IPS DF 4.7 (cell line): Measurements from ENCODE around the gene COL5A2.

ENCODE experiments used
- DNase-seq: peaks from one replicate; pipeline ENCODE4 v3.0.0-alpha.2; 2013; ENCODE audit warnings: low spot score; ENCODE audit errors: extremely low read depth

The COL5A2 gene

DNA sequence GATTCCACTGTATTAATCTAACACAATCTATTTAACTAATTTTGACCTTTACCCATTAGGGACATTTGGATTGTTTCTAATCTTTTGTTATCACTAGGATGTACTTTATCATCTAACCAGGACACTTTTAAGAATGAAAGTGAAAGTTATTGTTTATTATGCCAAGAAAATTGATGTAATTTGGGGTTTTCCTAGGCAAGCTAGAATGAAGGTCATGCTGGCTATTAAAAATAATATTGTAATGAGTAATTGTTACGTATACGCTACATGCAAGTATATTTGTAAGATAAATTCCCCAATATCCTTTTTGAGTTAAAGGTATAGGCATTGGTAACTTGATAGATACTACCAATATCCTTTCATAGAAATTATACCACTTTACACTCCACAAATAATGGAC, 74.6 kb downstream of the COL5A2 start:
- no peak for DNase-seq

DNA sequence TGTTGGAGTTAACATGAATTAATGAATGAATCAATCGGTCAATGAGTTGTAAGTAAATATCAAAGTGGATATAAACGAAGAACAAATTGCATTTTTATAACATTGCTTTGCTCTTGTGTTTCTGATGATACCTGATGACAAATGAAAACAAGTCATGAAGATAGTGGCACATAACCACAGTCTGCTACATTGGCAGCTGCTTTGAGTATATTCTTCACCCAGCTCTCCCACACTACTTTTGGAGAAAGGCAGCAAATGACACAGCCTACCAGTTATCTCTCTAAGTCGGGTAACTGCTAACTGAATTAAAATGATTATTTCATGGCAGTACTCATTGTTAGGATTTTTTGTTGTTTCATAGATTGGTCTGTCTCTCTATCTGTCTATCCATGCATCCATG, 76.8 kb downstream of the COL5A2 start:
- DNase-seq = no peak

DNA sequence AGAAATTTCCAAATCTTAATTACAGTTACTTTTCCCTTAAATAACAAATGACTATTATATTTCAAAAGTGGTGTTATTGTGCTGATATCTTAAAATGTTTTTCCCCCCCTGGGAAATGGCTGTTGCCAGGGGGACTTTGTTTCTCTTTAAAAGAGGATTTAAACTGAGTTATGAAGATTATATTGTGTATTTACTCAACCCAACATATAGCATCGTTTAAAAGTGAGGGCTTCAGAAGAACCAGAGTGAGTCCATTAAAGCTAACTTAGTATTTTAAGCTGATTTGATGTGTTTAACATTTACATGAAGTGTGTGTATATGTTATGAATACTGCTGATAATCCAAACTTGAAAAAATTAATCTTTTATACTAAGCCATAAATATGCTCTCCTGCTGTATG, 81.6 kb downstream of the COL5A2 start:
- no peak for DNase-seq

DNA sequence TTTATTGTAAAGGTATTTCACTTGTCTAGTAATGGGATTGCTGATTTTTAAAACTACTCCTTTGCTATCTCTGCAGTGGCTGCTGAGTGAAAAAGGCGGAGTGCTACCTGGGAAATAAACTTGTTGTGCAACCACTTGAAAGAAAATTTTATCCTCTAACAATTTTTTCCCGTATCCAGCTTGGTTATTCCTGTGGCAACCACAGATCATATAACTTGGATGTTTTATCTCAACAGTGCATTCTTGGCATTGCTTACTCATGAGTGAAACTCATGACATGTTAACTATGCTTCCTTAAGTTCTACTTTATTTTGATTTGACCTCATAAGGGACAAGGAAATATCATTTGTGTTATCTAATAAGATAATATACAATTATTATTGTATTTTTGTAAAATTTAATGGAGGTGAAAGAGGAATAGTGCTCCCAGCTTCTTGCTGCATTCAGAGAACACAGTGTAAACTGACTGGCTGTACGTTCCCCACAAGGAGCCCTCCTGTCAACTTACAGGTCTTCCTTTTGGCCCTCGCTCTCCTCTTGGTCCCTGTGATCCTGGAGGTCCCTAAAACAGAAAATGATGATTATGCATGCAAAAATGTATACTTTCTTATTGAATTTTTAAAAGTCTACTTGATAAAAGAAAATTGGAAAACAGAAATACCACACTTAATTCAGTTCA, 82.7 kb downstream of the COL5A2 start:
- DNase-seq = no peak

DNA sequence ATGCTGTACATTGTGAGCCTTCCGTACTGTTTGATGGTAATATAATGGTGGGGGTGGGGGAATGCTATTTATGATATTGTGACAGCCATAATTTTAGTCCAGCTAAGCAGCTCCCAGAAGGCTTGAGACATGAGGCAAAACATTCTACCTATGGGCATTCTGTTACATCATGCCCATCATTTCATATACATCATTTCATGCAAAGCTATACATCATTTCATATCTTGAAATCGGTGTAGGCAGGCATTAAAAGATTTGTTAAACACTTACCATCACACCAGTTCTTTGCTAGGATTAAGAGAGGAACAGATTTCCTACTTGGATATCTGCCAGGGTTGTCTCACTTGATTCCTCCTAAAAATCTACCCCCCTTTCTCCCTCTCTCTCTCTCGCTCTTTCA, 84.5 kb downstream of the COL5A2 start:
- DNase-seq = no peak

DNA sequence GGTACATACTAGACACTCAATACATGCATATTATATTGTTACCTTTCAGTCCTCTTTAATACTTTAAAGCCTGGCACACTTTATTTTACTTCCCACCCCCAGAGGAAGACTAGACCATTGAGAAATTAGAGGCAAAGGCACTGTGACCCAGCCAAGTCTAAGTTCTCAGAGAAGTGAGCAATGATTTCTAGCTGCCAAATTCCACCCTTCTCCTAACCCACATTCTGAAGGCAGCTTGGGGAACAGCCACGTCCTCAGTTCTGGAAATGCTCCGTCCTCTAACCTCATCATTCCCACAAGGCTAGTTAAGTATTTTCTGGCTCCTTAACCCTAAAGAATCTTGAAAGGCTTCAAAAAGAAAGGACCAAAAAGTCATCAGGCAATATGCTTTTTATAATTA, 86.6 kb downstream of the COL5A2 start:
- no peak for DNase-seq

DNA sequence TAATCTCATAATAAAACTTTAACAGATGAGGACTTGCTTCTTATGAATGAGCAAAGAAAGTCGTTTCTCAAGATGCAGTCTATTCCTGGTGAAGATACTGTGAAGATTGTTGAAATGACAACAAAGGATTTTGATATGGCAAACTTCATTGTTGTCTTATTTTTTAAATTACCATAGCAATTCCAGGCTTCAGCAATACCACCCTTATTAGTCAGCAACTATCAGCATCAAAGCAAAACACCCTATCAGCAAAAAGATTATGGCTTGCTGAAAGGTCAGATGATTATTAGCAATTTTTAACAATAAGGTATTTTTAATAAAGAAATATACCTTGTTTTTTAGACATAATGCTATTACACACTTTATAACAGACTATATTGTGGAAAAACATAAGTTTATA, 88.3 kb downstream of the COL5A2 start:
- DNase-seq = no peak

DNA sequence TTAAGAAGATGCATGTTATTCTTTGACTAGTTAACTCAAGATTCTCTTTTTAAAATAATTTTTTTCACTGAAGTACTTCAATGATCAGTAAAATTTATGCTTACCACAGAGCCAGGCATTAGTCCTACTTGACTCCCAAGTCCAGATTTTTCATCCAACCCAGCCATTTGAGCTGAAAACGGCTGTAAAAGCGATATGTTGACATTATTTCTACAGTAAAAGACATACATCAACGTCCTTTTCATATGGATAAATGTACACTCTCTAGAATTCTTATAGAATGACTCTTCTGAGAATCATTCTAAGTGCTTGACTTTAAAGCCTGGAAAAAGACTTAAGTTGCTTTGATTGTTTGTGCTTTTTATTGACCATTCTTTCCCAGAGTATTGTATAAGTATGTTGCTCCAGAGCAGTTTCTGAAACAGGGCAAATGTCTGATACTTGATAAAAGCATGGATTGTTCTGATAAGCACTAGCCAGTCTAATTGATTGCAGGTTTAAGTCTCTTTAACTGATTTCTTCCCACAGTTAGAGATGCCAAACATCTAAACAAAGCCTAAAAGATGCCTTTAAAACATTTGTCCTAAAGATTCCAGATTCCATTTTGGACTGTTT, 90.9 kb downstream of the COL5A2 start:
- no peak for DNase-seq

DNA sequence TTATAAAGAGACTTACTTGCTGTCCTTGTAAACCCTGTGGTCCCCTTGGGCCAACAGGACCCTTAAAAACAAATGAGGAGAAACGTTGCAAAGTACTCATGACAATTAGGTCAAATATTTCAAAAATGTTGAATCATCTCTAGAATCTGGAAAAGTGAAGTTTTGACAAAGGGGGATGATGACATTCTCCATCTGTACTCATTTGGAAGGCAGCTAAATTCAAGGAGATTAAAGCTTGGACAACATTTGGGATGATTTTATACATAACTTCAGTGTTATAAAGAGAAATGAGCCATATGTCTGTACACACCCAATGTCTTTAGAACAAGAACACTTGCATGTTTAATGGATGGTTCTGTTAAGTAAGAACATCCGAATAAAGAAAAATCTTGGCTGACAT, 92.9 kb downstream of the COL5A2 start:
- no peak for DNase-seq

DNA sequence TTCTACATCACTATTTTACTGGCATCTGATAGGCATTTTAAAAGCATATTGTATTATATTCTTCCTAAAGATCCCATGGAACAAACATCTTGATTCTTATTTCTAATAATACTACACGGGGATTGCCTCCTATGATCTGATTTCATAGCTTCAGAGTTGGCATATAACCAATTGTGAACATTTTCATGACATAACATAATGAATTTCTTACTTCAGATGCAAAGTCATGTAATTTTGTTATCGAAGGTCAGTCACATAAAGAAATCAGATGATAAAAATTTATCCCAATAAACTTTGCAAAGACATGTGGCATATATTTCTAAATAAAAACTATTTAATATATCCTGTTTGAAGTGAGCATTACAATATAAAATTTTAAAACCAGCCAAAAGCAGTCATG, 93.3 kb downstream of the COL5A2 start:
- DNase-seq = no peak

DNA sequence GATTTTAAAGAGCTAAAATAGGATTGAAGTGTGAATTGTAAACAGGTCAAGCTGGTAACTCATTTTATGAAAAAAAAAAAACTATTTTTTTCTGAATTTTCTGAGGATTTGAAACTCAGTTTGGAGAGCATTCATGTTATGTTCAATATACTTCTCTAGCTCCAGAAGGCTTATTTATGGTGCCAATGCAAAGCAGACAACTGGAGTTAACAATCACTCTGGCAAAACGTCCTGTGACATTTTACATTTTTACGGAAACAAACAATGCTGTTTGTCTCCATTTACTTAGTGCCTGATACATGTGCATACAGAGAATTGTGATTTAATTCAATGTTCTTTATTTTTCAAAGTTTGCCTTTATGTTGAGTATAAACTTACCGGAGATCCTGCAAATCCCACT, 96.0 kb downstream of the COL5A2 start:
- no peak for DNase-seq

DNA sequence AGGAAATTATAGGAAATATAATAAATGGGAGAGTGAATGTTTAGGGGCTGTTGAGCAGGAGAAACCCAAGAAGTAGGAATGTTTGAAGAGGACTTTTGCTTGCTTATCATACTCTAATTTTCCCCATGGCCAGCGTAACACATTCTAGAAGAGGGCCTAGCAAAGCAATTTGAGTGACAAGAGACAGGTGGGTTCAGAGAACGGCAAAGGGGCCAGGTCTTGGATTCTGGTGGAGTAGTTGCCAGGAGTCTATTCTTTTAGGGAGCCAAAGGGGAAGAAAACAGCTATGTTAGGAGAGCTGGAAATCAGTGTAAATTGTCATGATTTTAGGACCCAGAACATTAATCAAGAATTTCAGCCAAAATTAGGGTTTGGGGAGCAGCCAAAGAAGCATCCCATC, 96.5 kb downstream of the COL5A2 start:
- DNase-seq = no peak

DNA sequence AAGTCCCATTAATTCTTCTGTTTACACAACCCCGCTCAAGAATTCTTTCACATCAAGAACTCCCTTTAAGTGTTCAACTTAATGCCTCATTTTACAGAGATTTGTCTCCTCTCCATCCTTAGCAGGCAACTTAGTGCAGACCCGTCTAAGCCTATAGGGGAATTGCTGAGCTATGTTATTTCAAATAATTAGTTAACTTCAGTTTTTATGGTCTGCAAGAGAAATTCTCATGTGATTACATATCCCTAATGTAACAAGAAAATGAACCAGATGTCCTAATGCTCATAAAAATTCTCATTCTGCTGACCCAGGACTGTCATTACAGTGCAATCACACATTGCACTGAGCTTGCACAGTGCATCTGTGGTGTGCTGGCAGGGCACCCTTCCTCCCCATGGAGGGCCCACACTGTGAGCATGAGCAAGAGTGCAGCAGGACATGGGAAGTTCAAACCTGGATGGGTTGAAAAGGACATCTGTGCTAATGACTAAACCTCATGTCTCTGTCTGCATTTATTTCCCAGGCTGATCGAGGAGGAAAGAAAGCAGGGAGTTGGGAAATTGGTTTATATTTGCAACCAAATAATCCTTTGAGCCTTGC, 97.1 kb downstream of the COL5A2 start:
- DNase-seq = no peak

DNA sequence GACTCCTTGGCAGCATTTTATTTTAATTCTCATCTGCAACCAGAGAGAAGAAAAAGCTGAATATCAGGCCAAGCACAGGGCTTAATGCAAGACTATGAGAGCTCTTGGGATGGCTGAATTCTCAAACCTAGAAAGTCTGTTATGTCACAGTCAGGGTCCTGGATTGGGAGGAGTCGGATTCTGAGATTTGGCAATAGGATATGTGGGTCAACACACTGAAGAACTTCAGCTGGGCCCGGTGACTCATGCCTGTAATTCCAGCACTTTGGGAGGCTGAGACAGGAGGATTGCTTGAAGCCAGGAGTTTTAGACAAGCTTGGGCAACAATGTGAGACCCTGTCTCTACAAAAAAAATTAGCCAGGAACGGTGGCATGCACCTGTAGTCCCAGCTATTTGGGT, 103.0 kb downstream of the COL5A2 start:
- no peak for DNase-seq

DNA sequence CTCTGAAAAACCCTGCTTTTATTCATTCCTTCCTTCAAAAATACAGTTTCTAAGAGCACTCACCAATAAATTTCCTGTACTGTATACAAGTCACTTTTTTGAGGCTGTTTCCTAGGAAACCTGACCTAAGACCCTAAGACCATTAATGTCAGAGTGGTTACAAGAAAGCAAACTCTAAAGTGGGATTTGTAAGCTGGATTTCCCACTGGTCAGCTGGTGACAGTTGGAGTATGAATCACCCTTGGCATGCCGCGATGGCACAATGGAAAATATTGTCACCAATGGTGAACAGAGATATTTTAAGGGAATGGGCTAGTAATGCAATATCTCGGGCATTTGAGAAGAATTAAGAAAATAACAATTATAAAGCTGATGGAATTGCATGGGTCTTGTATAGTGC, 103.4 kb downstream of the COL5A2 start:
- DNase-seq = no peak

DNA sequence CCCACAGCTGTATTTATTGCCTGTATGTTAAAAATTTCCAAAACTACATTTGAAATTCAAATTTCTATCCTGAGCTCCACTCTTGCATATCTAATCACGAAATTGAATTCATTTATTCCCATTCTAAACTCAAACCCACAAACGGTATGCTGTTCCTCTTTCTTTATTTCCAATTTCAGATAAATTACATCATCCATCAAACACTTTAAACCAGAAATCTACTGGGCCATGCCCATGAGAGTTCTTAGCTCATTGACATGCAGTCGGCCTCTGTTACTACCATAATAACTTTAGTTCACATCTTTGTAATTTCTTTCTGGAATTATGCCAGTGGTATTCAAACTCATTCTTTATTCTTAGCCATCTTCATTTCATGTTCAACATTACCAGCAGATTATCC, 105.1 kb downstream of the COL5A2 start:
- no peak for DNase-seq

DNA sequence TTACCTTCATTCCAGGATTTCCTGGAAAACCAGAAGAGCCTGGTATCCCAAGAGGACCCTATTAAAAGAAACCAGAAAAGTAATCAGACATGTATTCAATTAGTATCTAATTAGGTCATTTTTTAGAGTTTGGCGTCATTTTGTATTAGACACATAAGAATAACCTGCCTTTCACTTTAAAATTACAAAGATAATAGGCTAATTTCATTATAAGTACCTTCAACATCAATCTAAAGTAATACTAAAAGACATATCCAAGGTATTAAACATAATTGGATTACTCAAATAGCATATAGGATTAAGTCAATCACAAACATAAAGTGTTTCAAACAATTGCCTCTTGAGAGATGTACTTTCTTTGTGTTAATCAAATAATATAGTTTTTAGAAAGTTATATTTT, 107.5 kb downstream of the COL5A2 start:
- no peak for DNase-seq

DNA sequence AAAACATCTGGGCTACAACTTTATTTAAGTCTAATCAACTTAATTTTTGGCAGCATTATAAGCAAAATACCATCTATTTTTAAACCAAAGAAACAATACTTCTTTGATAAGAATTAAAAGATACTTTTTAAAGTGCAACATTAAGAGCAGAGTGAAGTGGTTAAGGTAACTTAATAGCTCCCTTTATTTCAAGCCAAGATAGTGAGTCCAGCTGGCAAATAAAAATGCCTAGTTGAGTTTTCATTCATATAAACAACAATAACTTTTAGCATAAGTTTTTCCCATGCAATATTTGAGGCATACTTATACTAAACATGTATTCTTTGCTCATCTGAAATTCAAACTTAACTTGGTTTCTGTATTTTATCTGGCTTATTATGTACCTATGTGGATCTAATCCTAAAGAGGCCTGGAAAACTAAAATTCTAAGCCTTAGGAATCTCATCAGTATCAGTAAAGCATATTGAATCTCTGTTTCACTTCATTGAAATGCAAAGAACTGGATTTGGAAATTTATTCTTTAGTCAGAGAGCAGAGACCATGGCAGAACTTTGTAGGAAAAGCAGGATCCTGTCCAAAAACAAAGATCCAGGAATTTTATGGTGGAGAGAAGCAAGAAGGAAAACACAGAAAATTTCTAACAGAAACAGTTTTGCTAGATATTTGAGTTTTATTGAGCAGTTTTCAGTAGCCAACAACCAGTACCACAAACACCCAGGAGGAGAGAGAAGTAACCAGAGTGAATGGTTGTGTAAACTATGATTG, 109.5 kb downstream of the COL5A2 start:
- DNase-seq = no peak

DNA sequence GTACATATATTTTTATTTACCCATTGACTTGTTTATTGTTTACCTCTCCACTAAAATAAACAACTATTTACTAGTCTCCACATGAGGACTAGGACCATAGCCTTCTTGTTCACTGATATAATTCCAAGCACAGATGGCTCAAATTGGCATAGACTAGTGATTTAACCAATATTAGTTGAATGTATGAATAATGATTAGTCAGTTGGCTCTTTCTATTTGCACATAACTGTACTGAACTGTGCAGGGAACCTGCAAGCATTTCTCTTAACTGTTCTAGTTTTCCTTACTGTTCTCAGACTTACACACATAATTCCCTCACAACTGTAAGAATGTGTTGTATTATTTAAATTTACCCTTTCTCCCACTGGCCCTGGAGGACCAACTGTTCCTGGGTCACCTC, 113.5 kb downstream of the COL5A2 start:
- DNase-seq = no peak

DNA sequence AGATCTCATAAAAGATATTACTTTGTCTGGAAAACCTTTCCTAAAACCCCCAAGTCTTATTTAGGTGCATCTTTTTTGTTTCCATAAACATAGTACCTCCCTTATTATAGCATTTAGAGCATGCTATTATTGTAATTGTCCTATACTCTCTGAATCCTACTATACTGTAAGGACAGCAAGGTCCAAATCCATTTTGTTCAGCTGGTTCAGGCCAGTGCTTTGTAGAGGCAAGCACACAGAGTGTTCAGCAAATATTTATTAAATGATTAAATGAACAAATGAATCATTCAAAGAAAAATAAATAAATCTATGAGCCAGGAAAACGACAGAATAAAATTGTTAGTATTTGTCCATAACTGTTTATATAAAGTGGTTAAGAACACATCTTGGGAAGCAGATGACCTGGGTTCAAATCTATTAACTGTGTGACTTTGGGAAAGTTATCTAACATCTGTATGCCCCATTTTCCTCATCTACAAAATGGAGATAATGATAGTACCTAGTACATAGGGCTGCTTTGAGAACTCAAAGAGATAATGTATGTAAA, 119.4 kb downstream of the COL5A2 start:
- no peak for DNase-seq

DNA sequence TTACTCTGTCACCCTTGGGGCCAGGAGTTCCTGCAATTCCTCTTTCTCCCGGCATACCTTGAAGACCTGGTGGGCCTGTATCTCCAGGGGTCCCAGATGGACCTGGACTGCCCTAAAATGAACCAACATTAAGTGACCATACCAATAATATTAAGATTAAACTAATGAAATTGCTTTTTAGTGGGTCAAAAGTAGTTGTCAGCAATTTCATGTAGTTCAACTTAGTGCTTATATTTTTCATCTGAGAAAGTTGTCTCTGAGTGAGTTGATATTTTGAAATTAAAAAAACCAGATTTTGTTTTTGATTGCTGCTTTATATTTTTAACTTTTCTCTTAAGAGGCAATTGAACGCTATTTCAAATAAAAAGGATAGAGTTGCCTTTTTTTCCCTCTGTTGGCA, 122.2 kb downstream of the COL5A2 start:
- DNase-seq = no peak
